IPS DF 6.9 (cell line): ENCODE results near the gene BLNK.

ENCODE experiments used
- DNase-seq: peaks from one replicate; pipeline ENCODE4 v3.0.0-alpha.2; 2013; ENCODE audit warnings: low read depth, low spot score
- H3K27ac ChIP-seq: one replicate; pipeline ENCODE4 v1.5.1; 2013; ENCODE audit warnings: low read length, control low read depth
- H3K27me3 ChIP-seq: 2 replicates; pipeline ENCODE4 v1.6.1; 2013; ENCODE audit warnings: mild to moderate bottlenecking, low read length; ENCODE audit not compliant: control insufficient read depth, insufficient read depth
- H3K36me3 ChIP-seq: 2 replicates; pipeline ENCODE4 v1.6.1; 2013; ENCODE audit warnings: low read length; ENCODE audit not compliant: control insufficient read depth, insufficient read depth
- H3K4me1 ChIP-seq: 2 replicates; pipeline ENCODE4 v1.6.1; 2013; ENCODE audit warnings: low read length; ENCODE audit not compliant: control insufficient read depth, insufficient read depth
- H3K4me3 ChIP-seq: 2 replicates; pipeline ENCODE4 v1.5.1; 2013; ENCODE audit warnings: mild to moderate bottlenecking, low read length
- H3K9me3 ChIP-seq: 2 replicates; pipeline ENCODE4 v1.6.1; 2013; ENCODE audit warnings: low read length, inconsistent platforms; ENCODE audit not compliant: control insufficient read depth, insufficient read depth
- WGBS: extraction: QIAGEN DNeasy Blood & Tissue Kit; methylation state at CpG from one replicate; pipeline ENCODE4 v1.1.7; 2013; ENCODE audit warnings: mixed read lengths, missing lambda C conversion rate; ENCODE audit not compliant: insufficient read length, insufficient coverage; 5-methylcytosine and 5-hydroxymethylcytosine counted together

Gene BLNK

GRCh38 chr10:96304230-96304629, 32.9 kb upstream of the BLNK start, which contains the start of gene DNTT:
DNTT (plus strand) TSS chr10:96304434; CDS start chr10:96304498, 64 bp downstream.
- no peak for DNase-seq
- no CpG with 5 or more reads among the region's 8 CpGs for WGBS
- H3K4me1 ChIP-seq = peaks cover 4% of the 10 kb centered on the region; the same call in 1 of the 2 replicates
- H3K27ac ChIP-seq = no peak within 1 kb of the TSS
- H3K4me3 ChIP-seq = no peak within 1 kb of the TSS
- no peaks in the 10 kb centered on the region for H3K27me3 ChIP-seq
- H3K9me3 ChIP-seq = no peaks in the 10 kb centered on the region
- H3K36me3 ChIP-seq = no peaks in the 10 kb centered on the region

GRCh38 chr10:96301616-96302015, 30.2 kb upstream of the BLNK start:
- WGBS = no CpG with 5 or more reads among the region's 1 CpG
- H3K36me3 ChIP-seq = no peaks in the 10 kb centered on the region
- no peaks in the 10 kb centered on the region for H3K27me3 ChIP-seq
- no peak for DNase-seq
- no peak overlapping the region for H3K4me3 ChIP-seq
- H3K27ac ChIP-seq = no peak overlapping the region
- H3K9me3 ChIP-seq = no peaks in the 10 kb centered on the region
- H3K4me1 ChIP-seq = no peaks in the 10 kb centered on the region

- no CpG with 5 or more reads among the region's 5 CpGs for WGBS
- H3K36me3 ChIP-seq = no peaks in the 10 kb centered on the region
- H3K9me3 ChIP-seq = no peaks in the 10 kb centered on the region
- H3K4me1 ChIP-seq = no peaks in the 10 kb centered on the region
- no peaks in the 10 kb centered on the region for H3K27me3 ChIP-seq
- DNase-seq = no peak
- no peak overlapping the region for H3K27ac ChIP-seq
- no peak overlapping the region for H3K4me3 ChIP-seq
Observed at GRCh38 chr10:96299383-96299782, 28.0 kb upstream of the BLNK start.

DNA sequence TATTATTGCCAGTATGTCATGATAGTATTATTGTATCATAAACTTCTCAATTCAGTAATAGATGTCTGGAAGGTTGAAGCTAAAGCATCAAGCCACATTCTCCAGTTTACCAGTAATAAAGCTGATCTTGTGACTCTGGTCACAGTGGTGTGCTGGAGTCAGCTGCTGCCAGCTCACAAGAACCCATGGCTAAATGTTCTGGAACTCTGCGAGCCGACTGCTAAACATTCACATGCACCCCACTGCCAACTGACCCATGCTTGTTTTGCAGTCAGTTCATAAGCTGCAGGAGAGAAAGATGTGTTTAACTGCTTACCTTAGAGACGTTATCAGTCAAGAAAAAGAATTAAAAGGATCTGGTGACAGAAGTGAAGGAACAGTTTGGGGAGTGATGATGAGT, 27.0 kb upstream of the BLNK start:
- peaks cover 2% of the 10 kb centered on the region; the same call in 1 of the 2 replicates for H3K4me1 ChIP-seq
- no peak overlapping the region for H3K27ac ChIP-seq
- DNase-seq = no peak
- H3K4me3 ChIP-seq = no peak overlapping the region
- no peaks in the 10 kb centered on the region for H3K27me3 ChIP-seq
- WGBS = no CpG with 5 or more reads among the region's 3 CpGs
- H3K36me3 ChIP-seq = no peaks in the 10 kb centered on the region
- no peaks in the 10 kb centered on the region for H3K9me3 ChIP-seq

DNA sequence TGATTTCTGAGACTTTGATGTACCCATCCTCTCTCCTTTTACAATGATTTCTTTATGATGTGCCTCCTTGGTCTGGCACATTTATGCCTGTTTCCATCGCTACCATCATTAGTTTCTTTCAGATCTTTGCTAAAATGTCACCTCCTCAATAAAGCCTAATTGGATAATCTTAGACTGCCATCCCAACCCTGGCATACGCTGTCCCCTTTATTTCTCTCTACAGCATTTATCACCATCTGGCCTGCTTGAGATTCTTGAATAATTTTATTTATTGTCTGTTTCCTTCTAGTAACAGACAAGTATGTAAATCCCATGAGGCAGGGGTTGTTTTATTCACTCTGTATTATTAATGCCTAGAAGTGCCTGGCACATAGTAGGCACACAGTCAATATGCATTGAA, 26.1 kb upstream of the BLNK start:
- H3K4me3 ChIP-seq = no peak overlapping the region
- no peaks in the 10 kb centered on the region for H3K27me3 ChIP-seq
- no peaks in the 10 kb centered on the region for H3K36me3 ChIP-seq
- peaks cover 2% of the 10 kb centered on the region; the same call in 1 of the 2 replicates for H3K4me1 ChIP-seq
- WGBS = no CpG with 5 or more reads among the region's 2 CpGs
- DNase-seq = no peak
- no peak overlapping the region for H3K27ac ChIP-seq
- H3K9me3 ChIP-seq = no peaks in the 10 kb centered on the region

- H3K27ac ChIP-seq = no peak overlapping the region
- H3K4me3 ChIP-seq = no peak overlapping the region
- no peaks in the 10 kb centered on the region for H3K27me3 ChIP-seq
- no peak for DNase-seq
- H3K4me1 ChIP-seq = peaks cover 2% of the 10 kb centered on the region; the same call in 1 of the 2 replicates
- no peaks in the 10 kb centered on the region for H3K36me3 ChIP-seq
- WGBS = no CpG with 5 or more reads among the region's 4 CpGs
- no peaks in the 10 kb centered on the region for H3K9me3 ChIP-seq
Observed at GRCh38 chr10:96295475-96295874, 24.1 kb upstream of the BLNK start.

GRCh38 chr10:96292971-96293920, 21.9 kb upstream of the BLNK start:
- Histone ChIP-seq H3K4me1 (peaks cover 2% of the 10 kb centered on the region; the same call in 1 of the 2 replicates), H3K4me3 (no peak overlapping the region), H3K36me3 (no peaks in the 10 kb centered on the region), H3K27ac (no peak overlapping the region), H3K27me3 (no peaks in the 10 kb centered on the region), H3K9me3 (no peaks in the 10 kb centered on the region)
- WGBS = no CpG with 5 or more reads among the region's 7 CpGs
- no peak for DNase-seq

GRCh38 chr10:96290368-96291133, 19.2 kb upstream of the BLNK start:
- no peak overlapping the region for H3K4me3 ChIP-seq
- H3K27ac ChIP-seq = no peak overlapping the region
- no peaks in the 10 kb centered on the region for H3K9me3 ChIP-seq
- peaks cover 2% of the 10 kb centered on the region; the same call in 1 of the 2 replicates for H3K4me1 ChIP-seq
- H3K27me3 ChIP-seq = no peaks in the 10 kb centered on the region
- no peaks in the 10 kb centered on the region for H3K36me3 ChIP-seq
- DNase-seq = no peak
- no CpG with 5 or more reads among the region's 4 CpGs for WGBS

- no peak for DNase-seq
- H3K4me1 ChIP-seq = peaks cover 2% of the 10 kb centered on the region; the same call in 1 of the 2 replicates
- no peaks in the 10 kb centered on the region for H3K27me3 ChIP-seq
- no peaks in the 10 kb centered on the region for H3K36me3 ChIP-seq
- no CpG with 5 or more reads among the region's 9 CpGs for WGBS
- no peak overlapping the region for H3K4me3 ChIP-seq
- no peak overlapping the region for H3K27ac ChIP-seq
- no peaks in the 10 kb centered on the region for H3K9me3 ChIP-seq
Observed at GRCh38 chr10:96289218-96289910, 18.0 kb upstream of the BLNK start.

DNA sequence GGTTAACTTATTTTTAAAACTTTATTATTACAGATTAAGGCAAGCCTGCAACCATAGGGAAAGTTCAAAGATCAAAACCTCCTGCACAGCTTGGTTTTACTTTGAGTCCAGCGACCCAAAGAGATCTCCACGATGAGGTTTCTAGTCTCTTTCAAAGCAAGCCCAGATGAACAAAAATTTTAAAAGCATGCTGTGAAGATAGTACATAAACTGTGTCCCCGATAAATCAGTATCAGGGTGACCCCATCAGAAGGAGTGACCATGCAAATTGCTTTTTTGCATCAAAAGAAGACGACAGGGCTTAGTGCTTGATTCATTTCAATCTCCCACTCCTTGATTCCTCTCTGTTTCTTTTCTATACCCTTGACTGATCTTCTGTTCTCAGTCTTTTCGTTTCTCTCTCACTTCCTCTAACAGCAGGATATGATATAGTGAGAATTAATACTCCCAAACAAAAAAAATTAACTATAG, 16.8 kb upstream of the BLNK start:
- WGBS = no CpG with 5 or more reads among the region's 5 CpGs
- H3K27ac ChIP-seq = no peak overlapping the region
- H3K4me1 ChIP-seq = no peaks in the 10 kb centered on the region
- no peaks in the 10 kb centered on the region for H3K9me3 ChIP-seq
- no peak overlapping the region for H3K4me3 ChIP-seq
- H3K27me3 ChIP-seq = no peaks in the 10 kb centered on the region
- DNase-seq = no peak
- H3K36me3 ChIP-seq = no peaks in the 10 kb centered on the region
